H1 (cell line): ENCODE data around the gene CDKN2A. TPM values are rescaled to one million over a fixed set of nuclear protein-coding genes. Genes with fewer than 3 reads are reported as not detected.
A peak's percentile ranks its signal among the peaks of the same experiment; 100 is the strongest.

Experiments
- ATF2 ChIP-seq: IDR thresholded peaks from 2 replicates; pipeline ENCODE4 v1.6.1; 2012; ENCODE audit warnings: low read length, inconsistent platforms
- ATF3 ChIP-seq: IDR thresholded peaks from 2 replicates; pipeline ENCODE4 v1.6.1; 2011; ENCODE audit warnings: low read depth, mild to moderate bottlenecking, low read length; ENCODE audit not compliant: insufficient read depth
- BACH1 ChIP-seq: IDR thresholded peaks from 2 replicates; pipeline ENCODE4 v1.6.1; 2012; ENCODE audit warnings: low read length, improper control_type of control experiment
- BRCA1 ChIP-seq: IDR thresholded peaks from 2 replicates; pipeline ENCODE4 v1.6.1; 2012; ENCODE audit warnings: low read depth, low read length, improper control_type of control experiment
- CBX8 ChIP-seq: fragments of 300-800, 300-1000 bp; sonication (generic); IDR thresholded peaks from 2 replicates; pipeline ENCODE4 v1.7.1; 2016; ENCODE audit warnings: low read depth, low read length, borderline replicate concordance
- CTBP2 ChIP-seq: IDR thresholded peaks from 2 replicates; pipeline ENCODE4 v1.7.0; 2011; ENCODE audit warnings: borderline replicate concordance, mild to moderate bottlenecking, moderate library complexity, mixed read lengths, low read length; ENCODE audit not compliant: insufficient read depth, insufficient read length
- E2F6 ChIP-seq: IDR thresholded peaks from 2 replicates; pipeline ENCODE4 v1.6.1; 2012; ENCODE audit warnings: inconsistent platforms
- EGR1 ChIP-seq: IDR thresholded peaks from 2 replicates; pipeline ENCODE4 v1.6.1; 2011; ENCODE audit warnings: low read depth, low read length, borderline replicate concordance
- EP300 ChIP-seq, 2 experiments: IDR thresholded peaks; 1 replicate in 1 of 2; 2 replicates in 1 of 2; pipeline ENCODE4 v1.6.1; 2011 to 2012; ENCODE audit warnings: low read depth in 2 of 2, low read length in 2 of 2, mild to moderate bottlenecking in 2 of 2, borderline replicate concordance in 1 of 2, inconsistent platforms in 1 of 2, moderate library complexity in 1 of 2
- EZH2 ChIP-seq: fragments of 200-600 bp; sonication (generic); IDR thresholded peaks from 2 replicates; pipeline ENCODE4 v1.7.1; 2012; ENCODE audit warnings: low read depth, mild to moderate bottlenecking, moderate library complexity, low read length, inconsistent platforms; ENCODE audit not compliant: severe bottlenecking
- JUND ChIP-seq: IDR thresholded peaks from 2 replicates; pipeline ENCODE4 v1.6.1; 2011; ENCODE audit warnings: mild to moderate bottlenecking, improper control_type of control experiment, low read length
- KDM1A ChIP-seq: fragments of 200-600, 300-600 bp; sonication (generic); IDR thresholded peaks from 2 replicates; pipeline ENCODE4 v1.7.1; 2016; ENCODE audit warnings: mild to moderate bottlenecking, low read length, borderline replicate concordance
- KDM5A ChIP-seq: fragments of 200-600 bp; IDR thresholded peaks from 2 replicates; pipeline ENCODE4 v1.7.1; 2012; ENCODE audit warnings: mild to moderate bottlenecking, low read length, inconsistent platforms, mixed read lengths
- NANOG ChIP-seq: IDR thresholded peaks from 2 replicates; pipeline ENCODE4 v1.6.1; 2011; ENCODE audit warnings: low read length, low read depth, mild to moderate bottlenecking, inconsistent platforms; ENCODE audit not compliant: insufficient read depth, poor library complexity, severe bottlenecking
- POU5F1 ChIP-seq: IDR thresholded peaks from 2 replicates; pipeline ENCODE4 v1.6.1; 2011; ENCODE audit warnings: low read depth, mild to moderate bottlenecking, low read length, moderate library complexity
- RNF2 ChIP-seq: fragments of 200-900, 300-1000 bp; sonication (generic); IDR thresholded peaks from 2 replicates; pipeline ENCODE4 v1.7.1; 2016; ENCODE audit warnings: borderline replicate concordance, low read depth, mild to moderate bottlenecking, antibody characterized with exemption, low read length; ENCODE audit not compliant: poor library complexity, severe bottlenecking; ENCODE audit errors: missing control alignments
- SP4 ChIP-seq: IDR thresholded peaks from 2 replicates; pipeline ENCODE4 v1.6.1; 2012; ENCODE audit warnings: low read length, inconsistent platforms
- TAF1 ChIP-seq: IDR thresholded peaks from 2 replicates; pipeline ENCODE4 v1.6.1; 2011; ENCODE audit warnings: mild to moderate bottlenecking, low read depth, low read length
- TBP ChIP-seq: IDR thresholded peaks from 2 replicates; pipeline ENCODE4 v1.6.1; 2011; ENCODE audit warnings: low read depth, low read length, improper control_type of control experiment
- TCF12 ChIP-seq: IDR thresholded peaks from 2 replicates; pipeline ENCODE4 v1.6.1; 2011; ENCODE audit warnings: low read depth, mild to moderate bottlenecking, low read length
- YY1 ChIP-seq: IDR thresholded peaks from 2 replicates; pipeline ENCODE4 v1.6.1; 2011; ENCODE audit warnings: low read depth, mild to moderate bottlenecking, low read length
- polyA plus RNA-seq, 7 experiments: library from polyadenylated mRNA; depleted of rRNA in 3 of 7; stranded (reverse) in 5 of 7; unstranded in 2 of 7; fragments of >200 nt in 5 of 7; fragments of 200-250 nt in 2 of 7; gene quantifications; 1 replicate in 5 of 7; 2 replicates in 1 of 7; 4 replicates in 1 of 7; pipeline versions ENCODE4 v1.2.1 to v1.2.3, GENCODE V29; 2011 to 2013; ENCODE audit warnings: missing spikeins in 2 of 7, mixed read lengths in 2 of 7
- total RNA-seq: library from RNA; stranded (reverse); fragmentation: NEBNext Ultra II Directional; extraction: Animal tissue kit (Norgen Biotek cat#: 25700); gene quantifications from 2 replicates; pipeline ENCODE4 v1.2.1, GENCODE V29; 2021

The CDKN2A gene
- total and polyA plus RNA-seq, 2 of the 8 experiments (the other 6 are each of a cell fraction or from before 2014, with no cell fraction given) = 0.51 to 0.73 TPM

- TF ChIP-seq BRCA1 (no peak), EGR1 (peak; percentile 57; the same call in 1 of the 2 replicates), KDM5A (no peak), NANOG (no peak), YY1 (peak; percentile 60; the same call in 1 of the 2 replicates), E2F6 (no peak), EP300 (IDR thresholded peaks at IDR 0.05; ENCODE audit: borderline replicate concordance in 1 of 2, low read depth in 2 of 2, low read length in 2 of 2) (no peak), TBP (no peak), BACH1 (no peak), POU5F1 (no peak), CTBP2 (peak; percentile 92), TCF12 (no peak), EZH2 (peak; percentile 93), SP4 (no peak), KDM1A (no peak), RNF2 (peak; percentile 95), JUND (no peak), ATF3 (no peak), CBX8 (no peak), TAF1 (no peak), ATF2 (no peak)
These were observed 4.6 kb downstream of the CDKN2A start (continued) for GRCh38 chr9:21989440-21990189.
